ENCODE data around the gene OBSCN. TPM values are rescaled to one million over a fixed set of nuclear protein-coding genes. Genes with fewer than 3 reads are reported as not detected.

Gene OBSCN
- total and polyA plus RNA-seq, 12 donors, result 176 to 639 (median 407) TPM

GRCh38 chr1:228236744-228237143 is 28.9 kb downstream of the OBSCN start:
- intact Hi-C loops (cut with DNase I), result no loop called here
- ATAC-seq (peak in 6 of 8 donors; percentile 38 to 65 (median 50)), DNase-seq (peak in 1 of 2 donors; percentile 44)
- TF ChIP-seq, protein P1, sequence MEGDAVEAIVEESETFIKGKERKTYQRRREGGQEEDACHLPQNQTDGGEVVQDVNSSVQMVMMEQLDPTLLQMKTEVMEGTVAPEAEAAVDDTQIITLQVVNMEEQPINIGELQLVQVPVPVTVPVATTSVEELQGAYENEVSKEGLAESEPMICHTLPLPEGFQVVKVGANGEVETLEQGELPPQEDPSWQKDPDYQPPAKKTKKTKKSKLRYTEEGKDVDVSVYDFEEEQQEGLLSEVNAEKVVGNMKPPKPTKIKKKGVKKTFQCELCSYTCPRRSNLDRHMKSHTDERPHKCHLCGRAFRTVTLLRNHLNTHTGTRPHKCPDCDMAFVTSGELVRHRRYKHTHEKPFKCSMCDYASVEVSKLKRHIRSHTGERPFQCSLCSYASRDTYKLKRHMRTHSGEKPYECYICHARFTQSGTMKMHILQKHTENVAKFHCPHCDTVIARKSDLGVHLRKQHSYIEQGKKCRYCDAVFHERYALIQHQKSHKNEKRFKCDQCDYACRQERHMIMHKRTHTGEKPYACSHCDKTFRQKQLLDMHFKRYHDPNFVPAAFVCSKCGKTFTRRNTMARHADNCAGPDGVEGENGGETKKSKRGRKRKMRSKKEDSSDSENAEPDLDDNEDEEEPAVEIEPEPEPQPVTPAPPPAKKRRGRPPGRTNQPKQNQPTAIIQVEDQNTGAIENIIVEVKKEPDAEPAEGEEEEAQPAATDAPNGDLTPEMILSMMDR (IDR thresholded peaks at IDR 0.05), result peak; percentile 15 to 64 (median 57)
- H3K27me3 ChIP-seq, result no peaks in the 10 kb centered on the region
- WGBS, 2 donors, result 29 to 30% methylated on average over 5 of the region's 5 CpGs
- H3K27ac ChIP-seq, result no peak overlapping the region
- H3K36me3 ChIP-seq, result peaks cover 0 to 82% (median 8%) of the 10 kb centered on the region in 9 donors
- H3K4me1 ChIP-seq, result peaks cover 0 to 37% (median 5%) of the 10 kb centered on the region in 9 donors
- peaks cover 0 to 14% (median 4%) of the 10 kb centered on the region in 11 donors for H3K9me3 ChIP-seq
- H3K4me3 ChIP-seq, result no peak overlapping the region

GRCh38 chr1:228238007-228238406 is 30.2 kb downstream of the OBSCN start:
- Histone ChIP-seq H3K4me3 (no peak overlapping the region), H3K36me3 (peaks cover 0 to 82% (median 17%) of the 10 kb centered on the region in 9 donors), H3K4me1 (peaks cover 0 to 26% (median 5%) of the 10 kb centered on the region in 9 donors), H3K27ac (no peak overlapping the region), H3K27me3 (no peaks in the 10 kb centered on the region), H3K9me3 (peaks cover 0 to 27% (median 10%) of the 10 kb centered on the region in 11 donors)
- peak in 1 of 8 donors; percentile 18 for ATAC-seq
- 94 to 97% methylated on average over 7 of the region's 7 CpGs for WGBS, 2 donors
- TF ChIP-seq, protein P1 (IDR thresholded peaks at IDR 0.05), result no peak
- DNase-seq, result no peak
- intact Hi-C loops (cut with DNase I), result no loop called here

GRCh38 chr1:228238461-228238860 is 30.6 kb downstream of the OBSCN start:
- no peak overlapping the region for H3K4me3 ChIP-seq
- ATAC-seq (peak in 3 of 8 donors; percentile 21 to 27 (median 24)), DNase-seq (no peak)
- peaks cover 0 to 32% (median 12%) of the 10 kb centered on the region in 11 donors for H3K9me3 ChIP-seq
- TF ChIP-seq, protein P1 (IDR thresholded peaks at IDR 0.05), result no peak
- H3K4me1 ChIP-seq, result peaks cover 0 to 26% (median 5%) of the 10 kb centered on the region in 9 donors
- H3K36me3 ChIP-seq, result peaks cover 0 to 84% (median 21%) of the 10 kb centered on the region in 9 donors
- intact Hi-C loops (cut with DNase I), result no loop called here
- WGBS, 2 donors, result 64 to 84% methylated on average over 3 of the region's 3 CpGs
- no peak overlapping the region for H3K27ac ChIP-seq
- H3K27me3 ChIP-seq, result no peaks in the 10 kb centered on the region

DNA sequence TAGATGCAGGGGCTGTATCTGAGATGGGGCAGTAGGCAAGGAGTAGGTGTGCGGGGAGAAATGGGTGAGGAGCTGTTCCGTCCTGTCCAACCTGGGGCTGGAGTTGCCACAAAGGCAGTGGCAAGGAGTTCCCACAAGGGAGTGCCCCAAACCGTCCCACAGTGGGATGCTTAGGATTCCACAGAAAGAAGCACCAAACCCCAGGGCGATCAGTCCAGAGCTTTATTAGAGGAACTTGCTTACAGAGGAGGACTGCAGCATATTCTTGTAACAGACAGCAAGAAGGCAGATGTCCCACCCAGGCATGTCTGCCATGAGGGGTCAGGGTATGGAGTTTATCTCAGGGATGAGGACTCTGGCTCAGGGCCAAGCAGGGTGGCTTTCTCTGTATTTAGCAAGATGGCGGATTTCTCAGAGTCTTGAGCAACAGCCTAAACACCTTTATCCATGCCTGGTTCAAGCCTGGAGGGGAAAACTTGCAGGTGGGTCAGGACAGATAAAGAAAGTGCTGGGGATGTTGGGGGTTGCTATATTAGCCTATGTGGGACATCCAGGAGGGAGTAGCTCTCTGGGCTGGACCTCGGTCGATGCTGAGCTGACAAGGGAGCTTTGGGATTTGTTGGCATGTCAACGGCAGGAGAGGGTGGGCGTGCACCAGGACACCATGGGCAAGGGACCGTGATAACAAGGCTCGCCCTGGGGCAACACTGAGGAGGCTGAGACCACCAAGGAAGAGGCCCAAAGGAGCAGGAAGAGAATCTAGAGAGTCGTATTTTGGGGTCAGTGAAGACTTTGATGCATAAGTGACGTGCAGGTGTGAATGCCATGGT is 32.8 kb downstream of the OBSCN start:
- H3K9me3 ChIP-seq, result peaks cover 0 to 53% (median 12%) of the 10 kb centered on the region in 11 donors
- H3K36me3 ChIP-seq, result peaks cover 0 to 87% (median 36%) of the 10 kb centered on the region in 9 donors
- no peak overlapping the region for H3K27ac ChIP-seq
- no peaks in the 10 kb centered on the region for H3K27me3 ChIP-seq
- 88 to 89% methylated on average over 13 of the region's 13 CpGs for WGBS, 2 donors
- ATAC-seq, result peak in 1 of 8 donors; percentile 22
- TF ChIP-seq, protein P1 (IDR thresholded peaks at IDR 0.05), result no peak
- H3K4me1 ChIP-seq, result peaks cover 0 to 26% (median 5%) of the 10 kb centered on the region in 9 donors
- H3K4me3 ChIP-seq, result no peak overlapping the region
- intact Hi-C loops (cut with DNase I), result no loop called here
- no peak for DNase-seq
